ENCODE results near the gene SLC4A4.

GRCh38 chr4:71549516-71550160 lies 210.8 kb downstream of the SLC4A4 start:
- no peak for TF ChIP-seq CTCF (IDR thresholded peaks at IDR 0.05)
- TF ChIP-seq ZFX (IDR thresholded peaks at IDR 0.05; ENCODE audit: borderline replicate concordance) = no peak

Measured in 22Rv1 (cell line).